ENCODE data around the gene CDK9. TPM values are rescaled to one million over a fixed set of nuclear protein-coding genes. Genes with fewer than 3 reads are reported as not detected.

The CDK9 gene
- polyA plus RNA-seq, 1 experiment: 34.4 TPM

- Histone ChIP-seq H3K27me3 (ENCODE audit: control insufficient read depth, insufficient read depth, low read length) (no peaks in the 10 kb centered on the region), H3K36me3 (ENCODE audit: control insufficient read depth, insufficient read depth, low read length) (peaks cover 37% of the 10 kb centered on the region), H3K4me3 (ENCODE audit: low read depth, low read length) (no peak overlapping the region)
- POLR2A ChIA-PET: interaction anchor here (0.6 kb wide), 1 partner anchor 127 kb away, joined by 17 read pairs; the partner anchor contains the start of gene ST6GALNAC4
- CTCF ChIA-PET: interaction anchor here (1.1 kb wide), 1 partner anchor 79 kb away, joined by 3 read pairs; no protein-coding TSS in a partner anchor
- TF ChIP-seq, protein P1, sequence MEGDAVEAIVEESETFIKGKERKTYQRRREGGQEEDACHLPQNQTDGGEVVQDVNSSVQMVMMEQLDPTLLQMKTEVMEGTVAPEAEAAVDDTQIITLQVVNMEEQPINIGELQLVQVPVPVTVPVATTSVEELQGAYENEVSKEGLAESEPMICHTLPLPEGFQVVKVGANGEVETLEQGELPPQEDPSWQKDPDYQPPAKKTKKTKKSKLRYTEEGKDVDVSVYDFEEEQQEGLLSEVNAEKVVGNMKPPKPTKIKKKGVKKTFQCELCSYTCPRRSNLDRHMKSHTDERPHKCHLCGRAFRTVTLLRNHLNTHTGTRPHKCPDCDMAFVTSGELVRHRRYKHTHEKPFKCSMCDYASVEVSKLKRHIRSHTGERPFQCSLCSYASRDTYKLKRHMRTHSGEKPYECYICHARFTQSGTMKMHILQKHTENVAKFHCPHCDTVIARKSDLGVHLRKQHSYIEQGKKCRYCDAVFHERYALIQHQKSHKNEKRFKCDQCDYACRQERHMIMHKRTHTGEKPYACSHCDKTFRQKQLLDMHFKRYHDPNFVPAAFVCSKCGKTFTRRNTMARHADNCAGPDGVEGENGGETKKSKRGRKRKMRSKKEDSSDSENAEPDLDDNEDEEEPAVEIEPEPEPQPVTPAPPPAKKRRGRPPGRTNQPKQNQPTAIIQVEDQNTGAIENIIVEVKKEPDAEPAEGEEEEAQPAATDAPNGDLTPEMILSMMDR (IDR thresholded peaks at IDR 0.05; ENCODE audit: insufficient read depth, low read depth, low read length): no peak
- DNase-seq (ENCODE audit: low read depth): no peak
Observed at GRCh38 chr9:127790094-127790855, 4.4 kb downstream of the CDK9 start.

- no peaks in the 10 kb centered on the region for H3K27me3 ChIP-seq (ENCODE audit: control insufficient read depth, insufficient read depth, low read length)
- ChIA-PET CTCF (no interaction called here), POLR2A (interaction anchor here (0.7 kb wide), 1 partner anchor 139 kb away, joined by 5 read pairs; the partner anchor contains the start of gene PIP5KL1)
- TF ChIP-seq, protein P1 (IDR thresholded peaks at IDR 0.05; ENCODE audit: insufficient read depth, low read depth, low read length): no peak
- H3K36me3 ChIP-seq (ENCODE audit: control insufficient read depth, insufficient read depth, low read length): peaks cover 37% of the 10 kb centered on the region
- DNase-seq (ENCODE audit: low read depth): no peak
- no peak overlapping the region for H3K4me3 ChIP-seq (ENCODE audit: low read depth, low read length)
Observed at GRCh38 chr9:127791085-127791484, 5.3 kb downstream of the CDK9 start.

DNA sequence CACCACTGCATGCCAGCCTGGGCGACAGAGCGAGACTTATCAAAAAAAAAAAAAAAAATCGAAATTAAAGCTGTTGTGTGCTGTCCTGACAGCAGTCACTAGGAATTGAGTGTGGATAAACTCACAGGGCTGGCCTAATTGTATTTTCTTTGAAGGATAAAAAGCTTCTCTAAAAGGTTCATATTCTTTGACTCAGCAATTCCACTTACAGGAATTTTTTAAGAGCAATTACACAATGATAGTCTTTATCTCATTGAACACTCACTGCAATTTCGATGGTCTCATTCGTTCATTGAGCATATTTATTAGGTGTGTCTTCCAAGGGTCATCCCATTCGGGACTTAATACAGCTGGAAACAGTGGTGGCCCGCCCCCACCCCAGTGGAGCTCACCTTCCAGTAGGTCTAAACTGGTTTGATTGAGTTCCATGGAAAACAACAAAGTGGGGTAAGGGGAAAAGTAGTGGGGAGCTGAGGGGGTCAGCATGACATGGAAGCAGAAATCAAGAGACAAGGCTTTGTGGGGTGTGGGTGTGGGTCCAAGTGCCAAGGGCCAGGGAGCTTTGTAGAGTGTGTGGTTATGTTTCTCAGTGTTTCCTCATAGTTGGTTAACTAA, 6.7 kb downstream of the CDK9 start:
- no peak overlapping the region for H3K4me3 ChIP-seq (ENCODE audit: low read depth, low read length)
- no peak for DNase-seq (ENCODE audit: low read depth)
- TF ChIP-seq, protein P1 (IDR thresholded peaks at IDR 0.05; ENCODE audit: insufficient read depth, low read depth, low read length): no peak
- CTCF ChIA-PET: interaction anchor here (0.6 to 2.4 kb wide), 4 partner anchors 44 to 129 kb away, joined by 3 to 18 read pairs (median 4); no protein-coding TSS in a partner anchor
- H3K36me3 ChIP-seq (ENCODE audit: control insufficient read depth, insufficient read depth, low read length): peaks cover 34% of the 10 kb centered on the region
- H3K27me3 ChIP-seq (ENCODE audit: control insufficient read depth, insufficient read depth, low read length): no peaks in the 10 kb centered on the region
- POLR2A ChIA-PET: interaction anchor here (0.6 kb wide), 1 partner anchor 744 kb away, joined by 4 read pairs; no protein-coding TSS in a partner anchor

DNA sequence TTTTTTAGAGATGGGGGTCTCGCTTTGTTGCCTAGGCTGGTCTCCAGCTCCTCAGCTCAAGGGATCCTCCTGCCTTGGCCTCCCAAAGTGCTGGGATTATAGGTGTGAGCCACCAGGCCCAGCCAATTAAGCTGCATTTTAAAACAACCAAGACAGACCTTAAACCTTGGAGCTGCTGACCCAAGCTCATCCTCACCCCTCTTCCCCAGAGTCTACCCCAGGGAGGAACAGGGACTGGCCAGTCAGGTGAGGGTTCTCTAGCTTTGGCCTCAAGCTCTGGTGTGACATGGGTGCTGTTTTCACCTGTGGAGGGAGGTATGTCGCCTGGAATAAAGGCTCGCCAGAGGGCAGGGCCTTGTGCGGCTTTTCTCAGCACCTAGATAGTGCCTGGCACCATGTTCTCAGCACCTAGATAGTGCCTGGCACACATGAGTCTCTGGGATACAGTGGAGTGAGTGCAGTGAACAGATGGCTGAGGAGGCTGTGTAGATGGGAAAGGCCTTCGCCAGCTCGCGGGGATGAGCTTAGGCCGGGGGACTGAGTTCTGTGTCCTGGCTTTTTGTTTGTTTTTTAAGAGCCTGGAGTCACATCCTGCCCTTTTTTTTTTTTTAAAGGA, 7.4 kb downstream of the CDK9 start:
- ChIA-PET CTCF (interaction anchor here (0.6 to 2.4 kb wide), 4 partner anchors 43 to 128 kb away, joined by 3 to 18 read pairs (median 4); no protein-coding TSS in a partner anchor), POLR2A (interaction anchor here (0.5 to 1.0 kb wide), 2 partner anchors 22 to 319 kb away, joined by 4 to 7 read pairs; no protein-coding TSS in a partner anchor)
- no peaks in the 10 kb centered on the region for H3K27me3 ChIP-seq (ENCODE audit: control insufficient read depth, insufficient read depth, low read length)
- H3K36me3 ChIP-seq (ENCODE audit: control insufficient read depth, insufficient read depth, low read length): peaks cover 27% of the 10 kb centered on the region
- no peak overlapping the region for H3K4me3 ChIP-seq (ENCODE audit: low read depth, low read length)
- TF ChIP-seq, protein P1 (IDR thresholded peaks at IDR 0.05; ENCODE audit: insufficient read depth, low read depth, low read length): no peak
- DNase-seq (ENCODE audit: low read depth): no peak

All from BJ (cell line).